GM19025 (cell line): ENCODE measurements around the gene TRPC4.
"Not testable (repeated sequence)": the region's sequence is repeated elsewhere in the genome, so short reads cannot be mapped to it uniquely, and the experiment has no call there.

ENCODE experiments used
- ATAC-seq: cut with Tn5 transposase; IDR thresholded peaks from one replicate; pipeline ENCODE4 v1.9.1; 2021; ENCODE audit warnings: mild to moderate bottlenecking, low read depth, moderate library complexity; ENCODE audit not compliant: unreplicated experiment

The TRPC4 gene

DNA sequence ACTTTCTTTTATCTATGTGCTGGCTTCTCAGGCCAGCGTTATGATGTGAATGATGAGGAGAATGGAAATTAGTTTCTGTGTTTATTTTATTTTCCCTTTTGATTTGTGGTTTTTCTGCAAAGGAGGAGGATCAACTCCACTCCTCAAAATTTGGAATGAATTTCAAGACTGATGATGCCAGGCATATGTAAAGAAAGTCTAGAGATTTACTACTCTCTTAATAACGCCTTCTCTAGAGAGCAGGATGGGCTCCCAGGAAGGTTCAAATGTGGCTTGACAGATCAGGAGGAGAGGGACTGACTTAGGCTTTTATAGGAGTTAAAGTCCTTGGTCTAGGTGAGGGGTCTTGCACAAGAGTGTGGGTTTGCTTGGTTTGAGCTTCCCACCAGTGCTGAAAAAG, 255.9 kb downstream of the TRPC4 start:
- no peak for ATAC-seq

DNA sequence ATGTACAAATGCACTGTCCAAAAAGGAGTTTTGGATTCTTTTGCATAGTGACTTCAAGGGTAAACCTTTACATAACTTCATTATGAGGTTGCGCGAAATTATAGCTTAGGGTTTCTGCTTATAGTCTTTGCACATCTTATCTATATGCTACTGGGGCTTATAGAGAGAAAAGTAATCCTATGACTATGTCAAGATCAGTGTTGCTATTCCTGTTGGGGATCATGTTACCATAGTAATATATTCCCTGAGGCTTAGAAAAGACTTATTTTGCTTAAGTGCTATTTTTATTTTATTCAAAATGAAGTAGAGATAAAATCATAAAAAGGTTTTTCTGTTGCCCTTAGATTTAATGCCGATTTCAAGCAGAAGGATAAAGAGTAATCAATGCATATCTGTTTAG, 256.3 kb downstream of the TRPC4 start:
- ATAC-seq, result no peak

DNA sequence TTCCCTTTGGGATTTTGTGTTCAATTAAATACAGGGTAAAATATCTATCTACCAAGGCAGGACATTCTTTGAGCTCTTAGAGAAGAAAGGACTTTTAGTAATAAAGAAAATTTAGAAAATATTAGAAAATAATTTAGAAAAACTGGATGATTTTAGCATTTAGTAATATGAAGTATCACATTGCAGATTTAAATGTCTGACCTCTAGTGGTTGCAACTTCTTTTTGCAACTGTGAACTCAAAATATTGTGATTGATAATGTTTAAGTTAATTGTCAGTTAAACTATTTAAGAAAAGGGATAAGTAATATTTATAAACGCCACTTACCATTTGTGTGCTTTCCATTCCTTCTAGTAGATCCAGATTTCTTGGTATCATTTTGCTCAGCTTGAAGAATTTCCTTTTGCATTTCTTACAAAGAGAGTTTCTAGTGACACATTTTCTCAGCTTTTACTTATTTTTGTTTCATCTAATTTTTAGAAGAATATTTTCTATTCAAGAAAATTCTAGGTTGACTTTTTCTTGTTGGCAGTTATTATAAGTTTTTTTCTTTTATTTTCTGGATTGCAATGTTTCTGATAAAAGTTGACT, 260.7 kb downstream of the TRPC4 start:
- ATAC-seq, result no peak

DNA sequence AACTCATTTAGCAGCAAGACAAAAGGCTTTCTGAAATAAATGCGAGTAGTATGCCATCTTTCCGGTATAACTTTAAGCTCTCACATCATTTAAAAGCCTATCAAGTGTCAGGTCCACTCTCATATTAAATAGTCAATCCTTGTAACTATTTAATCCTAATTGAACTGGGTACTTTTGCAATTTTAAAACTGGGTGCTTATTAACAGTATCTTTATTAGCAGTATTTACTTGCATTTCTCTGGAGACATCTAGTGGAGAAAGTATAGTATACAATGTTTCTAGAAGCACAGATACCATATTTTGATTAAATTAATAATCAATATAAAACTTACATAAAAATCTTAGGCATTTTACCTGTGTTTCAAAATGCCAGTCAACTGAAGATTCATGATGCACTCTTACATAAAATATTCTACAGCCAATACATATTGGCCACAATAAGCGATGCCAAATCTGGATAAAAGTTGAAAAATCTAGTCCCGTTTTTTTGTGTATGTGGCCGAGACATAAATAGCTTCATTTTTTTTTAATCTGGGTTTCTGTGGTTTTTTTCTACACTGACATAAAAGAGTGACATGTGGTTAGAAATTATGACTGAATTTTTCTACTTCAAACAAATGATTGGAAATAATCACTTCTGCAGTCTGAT, 266.7 kb downstream of the TRPC4 start:
- no peak for ATAC-seq

DNA sequence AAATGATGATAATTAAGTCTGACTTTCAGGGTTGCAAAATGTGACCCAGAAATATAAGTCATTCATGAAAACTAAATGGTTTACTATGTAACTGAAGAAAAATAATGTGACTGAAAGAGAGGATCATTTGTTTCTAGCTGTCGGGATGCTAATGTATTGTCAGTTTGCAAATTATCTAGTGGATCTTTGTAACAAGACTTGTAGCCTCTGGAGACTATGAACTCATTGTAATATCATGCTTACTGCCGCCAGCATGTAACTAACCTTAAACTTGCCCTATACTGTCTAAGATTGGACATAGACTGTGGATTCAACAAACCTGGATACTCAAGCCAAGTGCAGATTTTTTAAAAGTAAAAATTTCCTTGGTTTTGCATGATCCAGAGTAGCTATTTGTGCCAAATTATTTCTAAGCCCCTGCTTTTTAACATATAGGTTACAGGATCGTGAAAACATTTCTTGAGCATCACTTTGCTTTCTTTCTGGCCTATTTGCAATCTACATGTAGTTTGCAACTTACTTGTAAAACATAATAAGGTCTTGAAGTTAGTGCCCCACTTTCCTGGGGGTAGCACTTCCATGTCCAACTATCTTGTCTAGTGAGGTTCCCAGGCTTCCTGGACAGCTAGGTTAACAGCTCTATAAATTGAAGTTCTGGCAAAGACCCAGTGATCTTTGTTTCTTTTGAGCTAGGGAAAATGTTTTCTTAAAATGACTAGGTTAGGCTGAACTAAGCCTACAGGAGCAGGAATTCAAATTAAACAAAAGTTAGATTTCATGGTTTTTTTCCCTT, 267.7 kb downstream of the TRPC4 start:
- no peak for ATAC-seq

DNA sequence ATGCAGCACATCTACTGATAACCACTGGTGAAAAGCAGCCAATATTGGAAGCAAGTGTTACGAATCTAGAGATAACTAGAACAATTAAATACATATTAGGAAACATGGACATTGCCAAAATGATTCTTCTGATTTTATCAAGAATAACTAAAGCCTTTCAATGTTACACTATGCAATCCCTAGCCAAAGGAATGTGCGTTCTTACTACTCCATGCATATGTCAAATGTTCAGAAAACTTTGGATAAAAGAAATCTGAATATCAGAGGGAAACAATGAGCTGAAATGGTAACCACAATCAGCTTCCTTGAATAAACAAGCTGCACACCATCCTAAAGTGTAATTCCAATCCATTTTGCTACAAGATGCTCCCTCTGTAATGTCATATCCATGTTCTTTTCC, 270.1 kb downstream of the TRPC4 start:
- no peak for ATAC-seq

DNA sequence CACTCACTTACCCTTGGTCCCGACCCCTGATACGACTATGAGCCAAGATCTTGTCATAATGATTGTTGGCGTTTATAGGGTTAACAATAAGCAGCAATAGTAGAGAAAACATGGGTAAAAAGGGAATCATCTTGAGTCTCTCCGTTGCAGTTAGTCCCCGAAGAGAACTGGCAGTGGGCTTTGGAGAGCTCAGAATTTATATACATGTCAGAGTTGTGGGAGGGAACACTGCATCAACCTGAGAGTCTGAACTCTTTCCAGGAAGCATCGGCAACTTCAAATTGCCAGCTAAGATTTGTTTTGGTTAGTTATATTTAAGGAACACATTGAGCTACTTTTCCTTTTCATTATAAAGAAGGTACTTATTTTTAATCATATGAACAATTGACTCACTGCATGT, 271.0 kb downstream of the TRPC4 start, which contains the start of gene POSTN:
Gene POSTN, minus strand, starts transcription at position 172 of the 400 bp plus-strand sequence. Its CDS starts 42 bp downstream, at position 130.
- no peak for ATAC-seq

DNA sequence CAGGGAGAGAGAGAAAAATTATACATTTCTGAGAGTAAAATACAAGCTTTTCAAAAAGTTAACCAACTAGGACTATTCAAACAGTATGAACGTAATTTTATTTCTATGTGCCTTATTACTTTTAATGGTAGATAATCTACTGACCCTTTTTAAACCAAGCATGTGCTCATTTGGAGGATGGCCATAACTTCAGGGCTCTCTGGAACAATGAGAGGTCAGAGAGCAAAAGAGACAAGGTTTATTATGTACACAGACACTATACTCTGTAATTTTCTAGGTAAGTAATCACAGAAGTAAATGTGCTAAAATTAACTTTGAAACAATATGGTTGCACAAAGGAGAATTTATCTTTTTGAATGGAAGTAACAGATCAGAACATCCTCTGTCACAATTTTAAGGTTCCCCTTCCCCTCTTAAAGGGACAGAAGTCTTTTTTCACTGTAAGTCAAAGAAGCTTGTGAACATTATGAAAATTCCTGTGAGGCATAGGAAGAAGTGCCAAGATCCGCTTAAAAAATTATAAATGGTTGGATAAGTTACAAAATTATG, 272.0 kb downstream of the TRPC4 start:
- no peak for ATAC-seq

DNA sequence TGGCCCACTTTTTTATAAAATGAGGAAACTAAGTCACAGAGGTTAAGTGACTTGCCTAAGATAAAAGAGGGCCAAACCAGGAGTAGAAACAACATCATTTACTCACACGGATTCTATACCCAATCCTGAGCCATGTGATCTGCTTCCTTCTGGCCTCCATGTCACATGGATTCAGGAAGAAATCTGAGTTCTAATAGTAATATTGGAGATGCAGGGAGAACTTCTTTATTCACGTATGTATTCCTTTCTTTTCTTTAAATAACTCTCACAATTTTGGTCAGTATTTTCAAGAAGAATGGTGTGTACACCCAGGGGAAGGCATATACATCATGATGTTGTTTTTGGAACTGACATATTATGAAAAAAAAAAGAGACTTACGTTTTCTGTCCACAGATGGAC, 272.8 kb downstream of the TRPC4 start:
- ATAC-seq, result no peak

DNA sequence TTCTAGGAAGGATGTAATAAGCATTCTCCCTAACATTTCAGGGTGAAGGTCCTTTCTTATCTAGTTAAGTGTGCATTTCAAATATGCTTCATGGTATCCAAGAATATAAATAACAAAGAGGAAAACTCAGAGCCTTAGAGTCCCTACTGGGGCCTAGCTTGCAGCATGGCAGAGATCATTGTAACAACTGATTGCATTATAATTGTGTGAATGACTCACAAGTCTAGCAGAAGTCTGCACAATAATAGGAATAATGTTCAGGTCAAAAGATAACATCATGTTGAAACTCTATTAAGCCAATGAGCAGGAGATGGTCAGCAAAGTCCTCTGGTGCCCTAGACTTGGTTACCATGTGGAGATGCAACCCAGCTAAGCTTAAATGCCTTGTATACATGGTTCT, 274.4 kb downstream of the TRPC4 start:
- no peak for ATAC-seq

DNA sequence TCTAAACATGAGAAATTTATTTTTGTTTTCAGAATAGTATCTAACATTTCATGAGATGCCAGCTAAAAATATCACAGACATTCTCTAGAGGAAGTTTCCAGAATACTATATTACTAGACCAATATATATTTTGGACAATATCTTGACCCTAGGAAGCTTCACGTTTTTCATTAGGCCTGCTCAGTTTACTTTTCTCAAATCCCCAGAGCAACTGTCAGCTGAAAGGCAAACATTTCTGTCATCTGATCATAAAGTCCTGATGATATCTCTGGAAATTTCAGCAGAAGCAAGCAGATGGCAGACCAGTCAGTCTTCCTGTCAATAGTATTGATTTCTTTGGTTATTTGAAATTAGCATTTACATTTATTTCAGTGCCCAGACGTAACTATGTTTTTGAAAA, 275.0 kb downstream of the TRPC4 start:
- no peak for ATAC-seq

DNA sequence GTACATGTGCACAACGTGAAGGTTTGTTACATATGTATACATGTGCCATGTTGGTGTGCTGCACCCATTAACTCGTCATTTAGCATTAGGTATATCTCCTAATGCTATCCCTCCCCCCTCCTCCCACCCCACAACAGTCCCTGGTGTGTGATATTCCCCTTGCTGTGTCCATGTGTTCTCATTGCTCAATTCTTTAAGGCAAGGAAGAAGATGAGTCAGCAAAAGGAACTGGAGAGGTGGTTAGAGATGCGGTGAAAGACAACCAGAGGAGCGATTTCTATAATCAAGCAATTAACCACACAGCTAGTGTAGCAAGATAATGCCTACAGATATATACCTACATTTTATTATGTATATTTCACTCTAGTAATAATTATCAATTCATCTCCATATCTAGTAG, 280.2 kb downstream of the TRPC4 start:
- not testable (repeated sequence) for ATAC-seq

DNA sequence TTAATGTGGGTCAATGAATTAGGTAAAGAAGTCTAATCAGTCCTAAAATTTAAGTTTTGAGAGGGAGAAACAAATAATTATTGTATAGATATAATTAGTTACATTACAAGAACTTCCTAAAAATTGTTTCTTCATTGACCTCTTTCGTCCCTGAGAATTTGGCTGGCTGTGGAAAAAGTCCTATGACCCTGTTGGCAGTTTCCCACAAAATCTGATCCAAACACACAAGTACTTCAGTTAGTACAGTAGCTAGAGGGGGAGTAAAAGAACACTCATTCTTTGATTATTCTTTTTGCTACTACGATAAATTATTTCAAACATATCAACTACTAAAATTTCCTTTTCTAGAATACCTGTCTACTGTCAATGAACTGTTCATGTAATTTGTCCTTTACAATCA, 282.3 kb downstream of the TRPC4 start:
- ATAC-seq, result no peak
